ENCODE measurements around the gene GRHL3. TPM values are rescaled to one million over a fixed set of nuclear protein-coding genes. Genes with fewer than 3 reads are reported as not detected.
"Not testable (repeated sequence)": the region's sequence is repeated elsewhere in the genome, so short reads cannot be mapped to it uniquely, and the experiment has no call there.

GRHL3 gene
- total RNA-seq, 2 experiments from 2014 or later = not detected

DNA sequence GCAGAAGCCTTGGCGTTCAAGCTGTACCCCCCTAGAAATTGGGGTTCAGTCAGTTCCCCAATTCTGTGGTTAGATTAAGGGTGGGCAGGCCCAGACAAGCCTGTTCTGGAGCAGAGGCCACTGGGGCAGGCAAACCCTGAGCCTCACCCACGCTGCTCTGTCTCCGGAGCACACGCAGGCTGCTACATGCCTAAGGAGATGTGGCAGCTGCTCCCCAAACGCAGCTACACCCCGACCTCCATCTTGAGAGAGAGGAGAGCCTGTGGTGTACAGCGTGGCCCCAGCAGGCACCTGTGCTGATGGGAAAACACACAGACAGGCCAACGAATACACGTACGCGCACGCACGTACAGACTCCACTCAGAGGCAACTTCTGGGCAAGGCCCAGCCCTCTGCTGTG lies 33.9 kb upstream of the GRHL3 start:
- Mint-ChIP-seq H3K9me3 (no peaks in the 10 kb centered on the region), H3K36me3 (ENCODE audit: low read depth) (no peaks in the 10 kb centered on the region), H3K4me1 (ENCODE audit: low read depth) (no peaks in the 10 kb centered on the region), H3K27ac (no peak overlapping the region), H3K4me3 (no peak overlapping the region), H3K27me3 (no peaks in the 10 kb centered on the region)
- no peak for DNase-seq
- ATAC-seq (ENCODE audit: poor library complexity) = no peak
- Histone ChIP-seq H3K27ac (ENCODE audit: low read depth in 1 of 2, low read length in 2 of 2) (no peak overlapping the region), H3K4me3 (ENCODE audit: low read length) (no peak overlapping the region), H3K27me3 (ENCODE audit: control insufficient read depth in 1 of 2, insufficient read depth in 2 of 2, low read length in 2 of 2) (no peaks in the 10 kb centered on the region), H3K9me3 (ENCODE audit: control insufficient read depth in 1 of 2, insufficient read depth in 1 of 2, low read length in 2 of 2) (no peaks in the 10 kb centered on the region), H3K36me3 (ENCODE audit: insufficient read depth, low read length) (no peaks in the 10 kb centered on the region), H3K4me1 (ENCODE audit: insufficient read depth, low read length) (no peaks in the 10 kb centered on the region)
- intact Hi-C loops (cut with DNase I, micrococcal nuclease) = no loop called here
- TF ChIP-seq, protein P1, sequence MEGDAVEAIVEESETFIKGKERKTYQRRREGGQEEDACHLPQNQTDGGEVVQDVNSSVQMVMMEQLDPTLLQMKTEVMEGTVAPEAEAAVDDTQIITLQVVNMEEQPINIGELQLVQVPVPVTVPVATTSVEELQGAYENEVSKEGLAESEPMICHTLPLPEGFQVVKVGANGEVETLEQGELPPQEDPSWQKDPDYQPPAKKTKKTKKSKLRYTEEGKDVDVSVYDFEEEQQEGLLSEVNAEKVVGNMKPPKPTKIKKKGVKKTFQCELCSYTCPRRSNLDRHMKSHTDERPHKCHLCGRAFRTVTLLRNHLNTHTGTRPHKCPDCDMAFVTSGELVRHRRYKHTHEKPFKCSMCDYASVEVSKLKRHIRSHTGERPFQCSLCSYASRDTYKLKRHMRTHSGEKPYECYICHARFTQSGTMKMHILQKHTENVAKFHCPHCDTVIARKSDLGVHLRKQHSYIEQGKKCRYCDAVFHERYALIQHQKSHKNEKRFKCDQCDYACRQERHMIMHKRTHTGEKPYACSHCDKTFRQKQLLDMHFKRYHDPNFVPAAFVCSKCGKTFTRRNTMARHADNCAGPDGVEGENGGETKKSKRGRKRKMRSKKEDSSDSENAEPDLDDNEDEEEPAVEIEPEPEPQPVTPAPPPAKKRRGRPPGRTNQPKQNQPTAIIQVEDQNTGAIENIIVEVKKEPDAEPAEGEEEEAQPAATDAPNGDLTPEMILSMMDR (IDR thresholded peaks at IDR 0.05) = no peak
- ChIA-PET POLR2A (no interaction called here), CTCF (no interaction called here)

DNA sequence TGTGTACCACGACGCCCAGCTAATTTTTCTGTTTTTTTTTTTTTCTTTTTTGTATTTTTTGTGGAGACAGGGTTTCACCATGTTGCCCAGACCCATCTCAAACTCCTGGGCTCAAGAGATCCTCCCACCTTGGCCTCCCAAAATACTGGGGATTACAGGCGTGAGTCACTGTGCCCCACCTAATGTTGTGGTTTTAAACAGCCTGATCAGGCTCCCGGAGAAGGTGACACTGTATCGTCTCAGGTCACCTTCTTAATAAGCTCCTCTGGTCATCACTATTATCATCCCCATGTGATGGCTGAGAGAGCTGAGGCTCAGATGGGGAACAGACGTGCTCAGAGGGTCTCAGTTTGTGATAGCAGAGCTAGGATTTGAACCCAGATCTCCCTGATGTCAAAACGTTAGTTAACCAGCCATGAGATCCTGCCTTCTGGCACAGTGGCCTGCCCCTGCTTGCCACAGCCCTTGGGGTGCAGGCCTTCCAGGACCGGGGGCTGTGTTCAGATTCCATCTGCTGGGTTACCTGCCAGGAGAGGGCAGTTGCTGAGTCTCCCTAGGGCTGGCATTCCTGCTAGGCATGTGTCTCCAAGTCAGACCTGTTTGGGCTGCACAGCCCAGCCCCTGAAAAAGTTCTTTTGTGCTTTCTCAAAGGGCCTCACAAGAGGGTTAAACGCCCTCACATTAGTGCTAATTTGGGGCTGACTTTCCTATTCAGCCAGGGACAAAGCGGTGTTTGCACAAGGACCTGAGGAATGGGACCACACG lies 32.7 kb upstream of the GRHL3 start:
- Mint-ChIP-seq H3K27me3 (no peaks in the 10 kb centered on the region), H3K27ac (no peak overlapping the region), H3K4me3 (no peak overlapping the region), H3K9me3 (no peaks in the 10 kb centered on the region), H3K4me1 (ENCODE audit: low read depth) (no peaks in the 10 kb centered on the region), H3K36me3 (ENCODE audit: low read depth) (no peaks in the 10 kb centered on the region)
- Histone ChIP-seq H3K27ac (ENCODE audit: low read depth in 1 of 2, low read length in 2 of 2) (no peak overlapping the region), H3K4me3 (ENCODE audit: low read length) (no peak overlapping the region), H3K36me3 (ENCODE audit: insufficient read depth, low read length) (no peaks in the 10 kb centered on the region), H3K27me3 (ENCODE audit: control insufficient read depth in 1 of 2, insufficient read depth in 2 of 2, low read length in 2 of 2) (no peaks in the 10 kb centered on the region), H3K9me3 (ENCODE audit: control insufficient read depth in 1 of 2, insufficient read depth in 1 of 2, low read length in 2 of 2) (no peaks in the 10 kb centered on the region), H3K4me1 (ENCODE audit: insufficient read depth, low read length) (no peaks in the 10 kb centered on the region)
- CTCF ChIA-PET = no interaction called here
- ATAC-seq (ENCODE audit: poor library complexity) (no peak), DNase-seq (no peak)
- TF ChIP-seq, protein P1 (IDR thresholded peaks at IDR 0.05) = no peak
- POLR2A ChIA-PET = no interaction called here
- intact Hi-C loops (cut with DNase I, micrococcal nuclease) = no loop called here

DNA sequence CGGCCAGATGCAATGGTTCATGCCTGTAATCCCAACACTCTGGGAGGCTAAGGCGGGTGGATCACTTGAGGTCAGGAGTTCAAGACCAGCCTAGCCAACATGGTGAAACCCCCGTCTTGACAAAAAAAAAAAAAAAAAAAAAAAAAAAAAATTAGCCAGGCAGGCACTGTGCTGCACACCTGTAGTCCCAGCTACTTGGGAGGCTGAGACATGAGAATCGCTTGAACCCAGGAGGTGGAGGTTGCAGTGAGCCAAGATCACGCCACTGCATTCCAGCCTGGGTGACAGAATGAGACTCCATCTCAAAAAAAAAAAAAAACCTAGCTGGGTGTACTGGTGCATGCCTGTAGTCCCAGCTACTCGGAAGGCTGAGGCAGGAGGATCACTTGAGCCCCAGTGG lies 31.4 kb upstream of the GRHL3 start:
- H3K36me3 Mint-ChIP-seq (ENCODE audit: low read depth); intact Hi-C loops (cut with DNase I, micrococcal nuclease); H3K9me3 Mint-ChIP-seq; H3K27me3 Mint-ChIP-seq; H3K36me3 ChIP-seq (ENCODE audit: insufficient read depth, low read length); DNase-seq; H3K4me3 Mint-ChIP-seq; CTCF ChIA-PET; ATAC-seq (ENCODE audit: poor library complexity); H3K4me1 Mint-ChIP-seq (ENCODE audit: low read depth); H3K4me1 ChIP-seq (ENCODE audit: insufficient read depth, low read length); H3K9me3 ChIP-seq (ENCODE audit: control insufficient read depth in 1 of 2, insufficient read depth in 1 of 2, low read length in 2 of 2); H3K27ac Mint-ChIP-seq; H3K27ac ChIP-seq (ENCODE audit: low read depth in 1 of 2, low read length in 2 of 2); POLR2A ChIA-PET; H3K4me3 ChIP-seq (ENCODE audit: low read length); H3K27me3 ChIP-seq (ENCODE audit: control insufficient read depth in 1 of 2, insufficient read depth in 2 of 2, low read length in 2 of 2): not testable (repeated sequence)

DNA sequence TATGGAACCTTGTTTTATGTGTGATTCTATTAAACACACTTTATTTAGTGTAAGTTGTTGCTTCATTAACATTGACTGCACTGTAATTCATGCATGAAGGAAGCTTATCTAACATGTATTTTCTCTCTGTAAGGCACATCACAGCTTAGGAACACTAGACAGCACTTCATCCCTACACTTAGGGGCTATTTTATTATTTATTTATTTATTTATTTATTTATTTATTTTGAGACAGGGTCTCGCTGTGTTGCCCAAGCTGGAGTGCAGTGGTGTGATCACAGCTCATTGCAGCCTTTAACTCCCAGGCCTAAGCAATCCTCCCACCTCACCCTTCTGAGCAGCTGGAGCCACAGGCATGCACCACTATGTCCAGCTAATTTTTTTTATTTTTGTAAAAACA lies 30.7 kb upstream of the GRHL3 start:
- no peaks in the 10 kb centered on the region for H3K9me3 Mint-ChIP-seq
- POLR2A ChIA-PET = interaction anchor here (0.6 kb wide), 1 partner anchor 23 kb away, joined by 3 read pairs; no protein-coding TSS in a partner anchor
- Histone ChIP-seq H3K9me3 (ENCODE audit: control insufficient read depth in 1 of 2, insufficient read depth in 1 of 2, low read length in 2 of 2) (no peaks in the 10 kb centered on the region), H3K4me3 (ENCODE audit: low read length) (no peak overlapping the region), H3K27ac (ENCODE audit: low read depth in 1 of 2, low read length in 2 of 2) (no peak overlapping the region), H3K36me3 (ENCODE audit: insufficient read depth, low read length) (no peaks in the 10 kb centered on the region), H3K4me1 (ENCODE audit: insufficient read depth, low read length) (no peaks in the 10 kb centered on the region), H3K27me3 (ENCODE audit: control insufficient read depth in 1 of 2, insufficient read depth in 2 of 2, low read length in 2 of 2) (no peaks in the 10 kb centered on the region)
- CTCF ChIA-PET = no interaction called here
- H3K4me1 Mint-ChIP-seq (ENCODE audit: low read depth) = no peaks in the 10 kb centered on the region
- no peak overlapping the region for H3K4me3 Mint-ChIP-seq
- intact Hi-C loops (cut with DNase I, micrococcal nuclease) = no loop called here
- no peak for ATAC-seq (ENCODE audit: poor library complexity)
- DNase-seq = no peak
- H3K27ac Mint-ChIP-seq = no peak overlapping the region
- TF ChIP-seq, protein P1 (IDR thresholded peaks at IDR 0.05) = no peak
- H3K36me3 Mint-ChIP-seq (ENCODE audit: low read depth) = no peaks in the 10 kb centered on the region
- no peaks in the 10 kb centered on the region for H3K27me3 Mint-ChIP-seq

Data from CD4-positive, alpha-beta T cell (primary cell).